Retina (tissue), 1 donor: Measurements from ENCODE around the gene NDUFB6.
"Not testable (repeated sequence)": the region's sequence is repeated elsewhere in the genome, so short reads cannot be mapped to it uniquely, and the experiment has no call there.

Experiments
- DNase-seq: peaks from one replicate; pipeline ENCODE4 v3.0.0-alpha.2; 2016

NDUFB6 gene

GRCh38 chr9:32572900-32573523 lies at the start of gene NDUFB6:
NDUFB6 (minus strand) TSS chr9:32573159; CDS start chr9:32573060, 99 bp downstream.
- peak; percentile 95 for DNase-seq

- no peak for DNase-seq
These were observed 45.3 kb upstream of the NDUFB6 start for GRCh38 chr9:32618261-32618660.

- DNase-seq, result no peak
These were observed 33.9 kb upstream of the NDUFB6 start for GRCh38 chr9:32606811-32607210.

GRCh38 chr9:32603914-32604852 lies 31.2 kb upstream of the NDUFB6 start:
- DNase-seq, result no peak

- DNase-seq, result not testable (repeated sequence)
These were observed 26.1 kb upstream of the NDUFB6 start for GRCh38 chr9:32599021-32599420.

- no peak for DNase-seq
These were observed 24.0 kb upstream of the NDUFB6 start for GRCh38 chr9:32596936-32597335.

GRCh38 chr9:32596096-32596865 lies 23.3 kb upstream of the NDUFB6 start:
- no peak for DNase-seq

GRCh38 chr9:32590898-32591297 lies 17.9 kb upstream of the NDUFB6 start:
- no peak for DNase-seq

GRCh38 chr9:32590476-32590875 lies 17.5 kb upstream of the NDUFB6 start:
- no peak for DNase-seq

GRCh38 chr9:32589083-32589723 lies 16.2 kb upstream of the NDUFB6 start:
- DNase-seq, result peak; percentile 17

- DNase-seq, result no peak
These were observed 14.9 kb upstream of the NDUFB6 start for GRCh38 chr9:32587901-32588300.

GRCh38 chr9:32584784-32585183 lies 11.8 kb upstream of the NDUFB6 start:
- DNase-seq, result no peak

- peak; percentile 47 for DNase-seq
These were observed 8.7 kb upstream of the NDUFB6 start for GRCh38 chr9:32581512-32582143.

GRCh38 chr9:32580631-32581300 lies 7.8 kb upstream of the NDUFB6 start:
- no peak for DNase-seq

GRCh38 chr9:32579706-32580331 lies 6.9 kb upstream of the NDUFB6 start:
- DNase-seq, result peak; percentile 60

- DNase-seq, result no peak
These were observed 6.0 kb upstream of the NDUFB6 start for GRCh38 chr9:32578976-32579375.

- no peak for DNase-seq
These were observed 4.4 kb upstream of the NDUFB6 start for GRCh38 chr9:32577316-32577715.

- DNase-seq, result no peak
These were observed 1.9 kb upstream of the NDUFB6 start for GRCh38 chr9:32574858-32575257.

- no peak for DNase-seq
These were observed 862 bp upstream of the NDUFB6 start for GRCh38 chr9:32573821-32574220.

- peak; percentile 74 for DNase-seq
These were observed 725 bp downstream of the NDUFB6 start for GRCh38 chr9:32571969-32572899.
